Right hindlimb (tissue), 1 donor: ENCODE data around the gene NPTX1.

Experiments used
- DNase-seq: peaks from one replicate; pipeline ENCODE4 v3.0.0-alpha.2; 2018

The NPTX1 gene

DNA sequence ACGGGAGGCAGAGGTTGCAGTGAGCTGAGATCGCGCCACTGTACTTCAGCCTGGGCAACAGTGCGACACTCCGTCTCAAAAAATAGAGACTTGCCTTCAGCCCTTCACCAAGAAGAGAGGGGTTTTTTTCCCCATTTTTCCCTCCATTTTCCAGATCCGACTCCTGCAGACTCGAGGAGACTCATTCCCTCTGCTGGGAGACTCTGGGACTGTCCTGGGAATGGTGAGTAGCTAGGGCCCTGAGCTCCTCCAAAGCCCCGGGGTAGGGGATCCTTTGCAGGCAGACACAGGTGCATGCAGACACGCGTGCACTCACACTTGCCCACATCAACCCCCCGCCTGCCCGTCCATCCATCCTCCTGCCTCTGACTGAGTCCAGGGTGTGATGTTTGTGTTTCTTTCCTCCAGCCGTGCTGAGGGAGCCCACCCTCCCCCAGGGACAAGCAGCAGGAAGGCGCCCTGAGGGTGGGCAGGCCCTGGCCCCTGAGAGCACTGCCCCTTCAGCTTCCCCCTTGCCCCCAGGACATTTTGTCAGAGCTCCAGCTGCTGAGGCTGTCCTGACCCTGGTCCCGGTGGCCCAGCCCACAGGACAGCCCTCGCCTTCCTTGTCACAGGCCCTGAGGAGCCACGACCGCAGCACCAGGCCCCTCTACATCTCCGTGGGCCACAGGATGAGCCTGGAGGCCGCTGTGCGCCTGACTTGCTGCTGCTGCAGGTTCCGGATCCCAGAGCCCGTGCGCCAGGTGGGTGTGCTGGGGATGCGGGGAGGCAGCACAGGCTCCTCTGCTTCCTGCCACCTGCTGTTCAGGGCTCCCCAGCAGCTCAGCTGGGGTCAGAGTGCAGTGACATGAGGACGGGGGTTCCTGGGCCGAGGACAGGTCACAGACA lies 51.3 kb downstream of the NPTX1 start:
- DNase-seq = peak; percentile 17

GRCh38 chr17:80424261-80424660 lies 52.1 kb downstream of the NPTX1 start:
- DNase-seq = peak; percentile 14

- DNase-seq = peak; percentile 18
Measured at GRCh38 chr17:80423536-80424225, 52.7 kb downstream of the NPTX1 start.

- DNase-seq = peak; percentile 17
Measured at GRCh38 chr17:80422981-80423380, 53.4 kb downstream of the NPTX1 start.

GRCh38 chr17:80422276-80422675 lies 54.1 kb downstream of the NPTX1 start:
- peak; percentile 12 for DNase-seq

GRCh38 chr17:80421381-80422090 lies 54.9 kb downstream of the NPTX1 start:
- DNase-seq = peak; percentile 17

- peak; percentile 15 for DNase-seq
Measured at GRCh38 chr17:80419255-80419654, 57.2 kb downstream of the NPTX1 start.

- DNase-seq = peak; percentile 2
Measured at GRCh38 chr17:80418589-80418988, 57.8 kb downstream of the NPTX1 start.
